Pons (tissue), 1 donor: ENCODE results near the gene SLC25A45.
A peak's percentile ranks its signal among the peaks of the same experiment; 100 is the strongest.

Source experiments
- DNase-seq: peaks from one replicate; pipeline ENCODE4 v3.0.0-alpha.2; 2016; ENCODE audit warnings: low spot score

The SLC25A45 gene

GRCh38 chr11:65403607-65404121 is 21.2 kb upstream of the SLC25A45 start:
- DNase-seq = peak; percentile 72

- DNase-seq = no peak
Observed at GRCh38 chr11:65402790-65403189, 20.3 kb upstream of the SLC25A45 start.

- DNase-seq = no peak
Observed at GRCh38 chr11:65401803-65402248, 19.4 kb upstream of the SLC25A45 start.

GRCh38 chr11:65401073-65401802 is 18.8 kb upstream of the SLC25A45 start:
- DNase-seq = no peak

GRCh38 chr11:65400307-65401072 is 18.0 kb upstream of the SLC25A45 start:
- no peak for DNase-seq

- DNase-seq = no peak
Observed at GRCh38 chr11:65399845-65400244, 17.4 kb upstream of the SLC25A45 start.

- DNase-seq = no peak
Observed at GRCh38 chr11:65399249-65399648, 16.8 kb upstream of the SLC25A45 start.

- DNase-seq = no peak
Observed at GRCh38 chr11:65398362-65398910, 16.0 kb upstream of the SLC25A45 start.

- no peak for DNase-seq
Observed at GRCh38 chr11:65396769-65397745, 14.6 kb upstream of the SLC25A45 start.

GRCh38 chr11:65395961-65396530 is 13.6 kb upstream of the SLC25A45 start:
- DNase-seq = no peak

GRCh38 chr11:65394125-65394536 is 11.7 kb upstream of the SLC25A45 start:
- DNase-seq = no peak

- DNase-seq = no peak
Observed at GRCh38 chr11:65393513-65394079, 11.2 kb upstream of the SLC25A45 start.

GRCh38 chr11:65392899-65393298 is 10.5 kb upstream of the SLC25A45 start:
- no peak for DNase-seq

- DNase-seq = no peak
Observed at GRCh38 chr11:65392186-65392829, 9.9 kb upstream of the SLC25A45 start.

GRCh38 chr11:65390996-65391395 is 8.6 kb upstream of the SLC25A45 start:
- DNase-seq = no peak

- no peak for DNase-seq
Observed at GRCh38 chr11:65390099-65390941, 7.9 kb upstream of the SLC25A45 start.

- no peak for DNase-seq
Observed at GRCh38 chr11:65389294-65389980, 7.0 kb upstream of the SLC25A45 start.

GRCh38 chr11:65388731-65389130 is 6.3 kb upstream of the SLC25A45 start:
- no peak for DNase-seq
